HepG2 (cell line): ENCODE data around the gene USP12.

Experiments used
- BRCA1 ChIP-seq: sonication (generic); formaldehyde crosslinking; IDR thresholded peaks from 2 replicates; pipeline ENCODE4 v1.4.0; 2020; ENCODE audit warnings: missing genetic modification reagents
- CTCF ChIP-seq: sonication (generic); formaldehyde crosslinking; IDR thresholded peaks from 2 replicates; pipeline ENCODE4 v1.5.0; 2020; ENCODE audit warnings: mild to moderate bottlenecking, missing genetic modification reagents, moderate library complexity
- GLI4 ChIP-seq: sonication (generic); formaldehyde crosslinking; IDR thresholded peaks from 2 replicates; pipeline ENCODE4 v1.5.1; 2020; ENCODE audit warnings: missing genetic modification reagents, mild to moderate bottlenecking, moderate library complexity, borderline replicate concordance
- GTF2F1 ChIP-seq: fragments of 150-350 bp; IDR thresholded peaks from 2 replicates; pipeline ENCODE4 v1.6.1; 2014; ENCODE audit warnings: low read length
- POLR2AphosphoS5 ChIP-seq: IDR thresholded peaks from 2 replicates; pipeline ENCODE4 v1.6.1; 2012; ENCODE audit warnings: low read depth, low read length
- ZFP36L1 ChIP-seq: sonication (generic); formaldehyde crosslinking; IDR thresholded peaks from 2 replicates; pipeline ENCODE4 v1.8.0; 2022; ENCODE audit warnings: mild to moderate bottlenecking, missing genetic modification reagents, moderate library complexity
- TF ChIP-seq, protein P1 (sequence below): fragments of 450-650 bp; IDR thresholded peaks from 2 replicates; pipeline ENCODE4 v1.6.1; 2017; ENCODE audit warnings: mild to moderate bottlenecking

- no peak for TF ChIP-seq ZFP36L1 (CRISPR knock-in tag)
- no peak for TF ChIP-seq GLI4 (CRISPR knock-in tag)
- TF ChIP-seq POLR2AphosphoS5, result no peak
- no peak for TF ChIP-seq BRCA1 (CRISPR knock-in tag)
- TF ChIP-seq, protein P1, sequence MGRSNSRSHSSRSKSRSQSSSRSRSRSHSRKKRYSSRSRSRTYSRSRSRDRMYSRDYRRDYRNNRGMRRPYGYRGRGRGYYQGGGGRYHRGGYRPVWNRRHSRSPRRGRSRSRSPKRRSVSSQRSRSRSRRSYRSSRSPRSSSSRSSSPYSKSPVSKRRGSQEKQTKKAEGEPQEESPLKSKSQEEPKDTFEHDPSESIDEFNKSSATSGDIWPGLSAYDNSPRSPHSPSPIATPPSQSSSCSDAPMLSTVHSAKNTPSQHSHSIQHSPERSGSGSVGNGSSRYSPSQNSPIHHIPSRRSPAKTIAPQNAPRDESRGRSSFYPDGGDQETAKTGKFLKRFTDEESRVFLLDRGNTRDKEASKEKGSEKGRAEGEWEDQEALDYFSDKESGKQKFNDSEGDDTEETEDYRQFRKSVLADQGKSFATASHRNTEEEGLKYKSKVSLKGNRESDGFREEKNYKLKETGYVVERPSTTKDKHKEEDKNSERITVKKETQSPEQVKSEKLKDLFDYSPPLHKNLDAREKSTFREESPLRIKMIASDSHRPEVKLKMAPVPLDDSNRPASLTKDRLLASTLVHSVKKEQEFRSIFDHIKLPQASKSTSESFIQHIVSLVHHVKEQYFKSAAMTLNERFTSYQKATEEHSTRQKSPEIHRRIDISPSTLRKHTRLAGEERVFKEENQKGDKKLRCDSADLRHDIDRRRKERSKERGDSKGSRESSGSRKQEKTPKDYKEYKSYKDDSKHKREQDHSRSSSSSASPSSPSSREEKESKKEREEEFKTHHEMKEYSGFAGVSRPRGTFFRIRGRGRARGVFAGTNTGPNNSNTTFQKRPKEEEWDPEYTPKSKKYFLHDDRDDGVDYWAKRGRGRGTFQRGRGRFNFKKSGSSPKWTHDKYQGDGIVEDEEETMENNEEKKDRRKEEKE, result no peak
- TF ChIP-seq CTCF (CRISPR knock-in tag), result peak; percentile 53
- no peak for TF ChIP-seq GTF2F1
Observed at GRCh38 chr13:27125357-27126282, 46.0 kb downstream of the USP12 start.
